OCI-M1 (cell line): ENCODE results near the gene CWC27.

Experiments used
- DNase-seq: peaks from one replicate; lab custom pipeline; 2025; lab: John Stamatoyannopoulos, UW

The CWC27 gene

GRCh38 chr5:64979531-64979930 lies 210.8 kb downstream of the CWC27 start:
- DNase-seq: no peak

- no peak for DNase-seq
Measured at GRCh38 chr5:64980176-64980575, 211.4 kb downstream of the CWC27 start.

- DNase-seq: no peak
Measured at GRCh38 chr5:64987768-64988167, 219.0 kb downstream of the CWC27 start.

- no peak for DNase-seq
Measured at GRCh38 chr5:65009207-65009606, 240.5 kb downstream of the CWC27 start.

- no peak for DNase-seq
Measured at GRCh38 chr5:65010841-65011240, 242.1 kb downstream of the CWC27 start.

GRCh38 chr5:65012301-65012892 lies 243.7 kb downstream of the CWC27 start:
- no peak for DNase-seq

- DNase-seq: no peak
Measured at GRCh38 chr5:65013166-65013565, 244.4 kb downstream of the CWC27 start.

GRCh38 chr5:65014769-65015168 lies 246.0 kb downstream of the CWC27 start:
- DNase-seq: no peak

GRCh38 chr5:65015767-65016166 lies 247.0 kb downstream of the CWC27 start:
- no peak for DNase-seq

- no peak for DNase-seq
Measured at GRCh38 chr5:65017636-65018035, 248.9 kb downstream of the CWC27 start.

GRCh38 chr5:65018763-65019162 lies 250.0 kb downstream of the CWC27 start:
- no peak for DNase-seq

GRCh38 chr5:65020492-65020891 lies 251.8 kb downstream of the CWC27 start:
- peak; percentile 17 for DNase-seq

GRCh38 chr5:65021527-65022226 lies 252.9 kb downstream of the CWC27 start:
- peak; percentile 44 for DNase-seq

- no peak for DNase-seq
Measured at GRCh38 chr5:65022932-65023331, 254.2 kb downstream of the CWC27 start.

- DNase-seq: no peak
Measured at GRCh38 chr5:65024681-65025080, 256.0 kb downstream of the CWC27 start.

GRCh38 chr5:65026816-65027548 lies 258.3 kb downstream of the CWC27 start:
- no peak for DNase-seq

- no peak for DNase-seq
Measured at GRCh38 chr5:65029178-65029577, 260.4 kb downstream of the CWC27 start.

GRCh38 chr5:65030056-65030455 lies 261.3 kb downstream of the CWC27 start:
- DNase-seq: no peak

- DNase-seq: no peak
Measured at GRCh38 chr5:65032250-65032649, 263.5 kb downstream of the CWC27 start.

GRCh38 chr5:65034029-65034812 lies 265.5 kb downstream of the CWC27 start:
- DNase-seq: no peak

GRCh38 chr5:65034813-65035209 lies 266.1 kb downstream of the CWC27 start:
- no peak for DNase-seq
